Adrenal gland (tissue), 19 donors: Measurements from ENCODE around the gene LGALS9B. TPM values are rescaled to one million over a fixed set of nuclear protein-coding genes. Genes with fewer than 3 reads are reported as not detected.
A peak's percentile ranks its signal among the peaks of the same experiment; 100 is the strongest.
"Not testable (repeated sequence)": the region's sequence is repeated elsewhere in the genome, so short reads cannot be mapped to it uniquely, and the experiment has no call there.

Experiments
- DNase-seq, 7 donors: peaks; one replicate each; pipeline ENCODE4 v3.0.0-alpha.2; 2019 to 2020
- H3K27ac ChIP-seq, 5 donors: fragments of 200-600 bp; sonication (generic) in 4 of 5; 1 replicate in 3 of 5; 2 replicates in 2 of 5; pipeline versions ENCODE4 v1.5.1 to v1.8.0; 2016 to 2020; ENCODE audit warnings: mild to moderate bottlenecking in 1 of 5
- H3K27me3 ChIP-seq: fragments of 200-600 bp; 2 replicates; pipeline ENCODE4 v1.8.0; 2021
- H3K36me3 ChIP-seq, 2 donors: fragments of 200-600 bp; replicated peaks in 1 of 2; 1 replicate in 1 of 2; 2 replicates in 1 of 2; pipeline versions ENCODE4 v1.5.1 to v1.8.0; 2018 to 2022
- H3K4me1 ChIP-seq, 2 donors: fragments of 200-600 bp; replicated peaks in 1 of 2; 1 replicate in 1 of 2; 2 replicates in 1 of 2; pipeline versions ENCODE4 v1.5.1 to v1.8.0; 2018 to 2021
- H3K4me3 ChIP-seq, 4 donors: fragments of 200-600 bp; sonication (generic) in 3 of 4; one replicate each; pipeline ENCODE4 v1.5.1; 2016 to 2018
- H3K9me3 ChIP-seq, 3 donors: fragments of 200-600 bp; sonication (generic) in 1 of 3; replicated peaks in 1 of 3; 1 replicate in 2 of 3; 2 replicates in 1 of 3; pipeline versions ENCODE4 v1.5.1 to v1.8.0; 2016 to 2021
- WGBS, 4 donors: extraction: QIAGEN DNeasy Blood & Tissue Kit in 2 of 4; methylation state at CpG; one replicate each; pipeline versions ENCODE4 v1.1.5 to v1.1.7; 2013 to 2017; 5-methylcytosine and 5-hydroxymethylcytosine counted together
- intact Hi-C, 2 donors: fragments of 100-400 bp; cut with DNase I; formaldehyde crosslinking; loops; one replicate each; pipeline versions ENCODE4 v1.14.1 to v1.15.0; 2022 to 2023
- long read RNA-seq, 10 donors: library from polyadenylated mRNA in 3 of 10; unstranded in 2 of 10; stranded (forward) in 1 of 10; transcript quantifications; one replicate each; pipeline ENCODE4 v2.0.0 and lab custom pipeline, GENCODE V29; 2021 to 2026
- polyA plus RNA-seq, 3 donors: library from polyadenylated mRNA; stranded (reverse); fragments of 200-250 nt in 2 of 3; fragments of 350-450 nt in 1 of 3; fragmentation: Illumina TruSeq in 1 of 3; extraction: RNeasy Lipid Tissue Mini Kit (QIAGEN cat#74804) in 1 of 3; gene quantifications; one replicate each; pipeline ENCODE4 v1.2.3, GENCODE V29; 2013 to 2014
- total RNA-seq, 9 donors: library from RNA; depleted of rRNA in 4 of 9; stranded (reverse); fragments of >200 nt in 4 of 9; fragments of 120-200 nt in 1 of 9; fragmentation: NEBNext Ultra II Directional in 1 of 9; extraction: Animal tissue kit (Norgen Biotek cat#: 25700) in 1 of 9; gene quantifications; one replicate each; pipeline versions ENCODE4 v1.1.0 to v1.2.4, GENCODE V29; 2013 to 2023
- donor health status: healthy with polysubstance abuse.
- donor health status: Bipolar disorder and iron deficiency.
- donor health status: DM: yes; HTN: yes; CAD: no.
- donor health status: DM: no; HTN: no; CAD: no.
- donor health status: DM: no; HTN: no; CAD: no.
- donor health status: DM: yes; HTN: yes; CAD: no.

The LGALS9B gene
- total RNA-seq = not detected
- under 1 TPM in 1 of 3 donors, not detected in 2; 0.10 TPM for polyA plus RNA-seq
- long read RNA-seq, donor 1 = 0 reads
- long read RNA-seq, donor 2 = 0 reads
- long read RNA-seq, donor 3 = 0 reads
- long read RNA-seq, donor 4 = 0 reads
- long read RNA-seq, donor 5 = 0 reads
- long read RNA-seq, donor 6 = 0 reads
- long read RNA-seq, donor 7 = 0 reads
- long read RNA-seq, donor 8 = 0 reads
- long read RNA-seq, donor 9 = 0 reads
- long read RNA-seq, donor 10 = 0 reads

DNA sequence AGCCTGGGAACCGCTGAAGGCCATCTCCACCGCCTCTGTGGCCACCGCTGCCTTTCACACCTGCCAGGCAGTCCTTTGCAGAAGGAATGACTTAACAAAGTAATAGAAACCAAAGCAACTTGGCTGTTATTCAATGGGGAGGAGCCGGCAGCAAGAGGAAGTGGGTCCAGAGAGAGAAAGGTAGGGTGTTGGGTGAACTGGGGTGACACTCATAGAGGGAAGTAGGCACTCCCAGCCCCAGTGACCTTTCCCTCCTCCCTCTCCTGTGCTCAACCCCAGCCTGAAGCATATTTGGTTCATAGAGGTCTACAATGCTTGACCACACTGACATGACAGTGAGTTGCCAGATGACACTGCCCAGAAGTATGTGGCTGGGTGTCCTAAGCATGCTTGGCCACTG is at the start of gene LGALS9B:
Gene LGALS9B (minus strand): TSS at position 93 of the 400 bp plus-strand sequence. CDS start 69 bp downstream, at position 24.
- H3K36me3 ChIP-seq, intact Hi-C loops, H3K4me1 ChIP-seq, H3K9me3 ChIP-seq, H3K27me3 ChIP-seq, H3K4me3 ChIP-seq, H3K27ac ChIP-seq, DNase-seq: not testable (repeated sequence)
- no CpG with 5 or more reads among the region's 4 CpGs for WGBS, 4 donors

DNA sequence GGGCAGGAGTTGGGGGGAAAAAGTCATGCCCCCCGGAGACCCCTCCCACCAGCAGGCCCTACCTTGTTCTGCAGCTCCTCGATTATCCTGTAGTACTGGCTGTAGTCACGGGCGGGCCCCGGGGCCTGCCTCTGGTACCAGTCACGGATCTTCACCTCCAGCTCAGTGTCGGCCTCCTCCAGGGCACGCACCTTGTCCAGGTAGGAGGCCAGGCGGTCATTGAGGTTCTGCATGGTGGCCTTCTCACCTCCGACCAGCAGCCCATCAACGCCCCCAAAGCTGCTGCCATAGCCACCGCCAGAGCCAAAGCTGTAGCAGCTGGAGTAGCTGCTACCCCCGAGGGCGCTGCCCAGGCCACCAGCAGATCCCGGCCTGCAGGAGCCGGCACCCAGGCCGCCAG is 49.6 kb upstream of the LGALS9B start:
- WGBS, 4 donors = 88 to 97% (median 88%) methylated on average over 6 to 11 of the region's 17 CpGs; no CpG with 5 or more reads in 1 of the 4 donors
- DNase-seq, intact Hi-C loops: not testable (repeated sequence)

DNA sequence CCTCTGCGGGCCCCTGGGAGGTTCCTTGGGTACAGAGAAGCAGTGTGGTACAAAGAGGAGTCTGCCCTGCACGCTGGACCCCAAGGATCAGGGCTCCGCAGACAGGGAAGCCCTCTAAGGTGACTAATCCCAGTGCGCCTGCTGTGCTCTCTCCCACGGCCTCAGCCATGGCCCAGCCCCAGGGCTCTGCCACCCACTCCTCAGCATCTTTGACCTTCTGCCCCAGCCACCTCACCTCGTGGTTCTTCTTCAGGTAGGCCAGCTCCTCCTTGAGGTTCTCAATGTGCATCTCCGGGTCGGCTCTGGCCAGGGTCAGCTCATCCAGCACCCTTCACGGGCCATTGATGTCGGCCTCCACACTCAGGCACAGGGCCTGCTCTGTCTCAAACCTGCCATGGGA is 47.8 kb upstream of the LGALS9B start:
- DNase-seq, H3K27me3 ChIP-seq, H3K4me3 ChIP-seq, intact Hi-C loops, H3K36me3 ChIP-seq, H3K27ac ChIP-seq, H3K4me1 ChIP-seq, H3K9me3 ChIP-seq: not testable (repeated sequence)
- WGBS, 4 donors = 84 to 98% (median 92%) methylated on average over 8 to 9 of the region's 10 CpGs

More for the DNA sequence above, 49.6 kb upstream of the LGALS9B start:
- not testable (repeated sequence) for H3K27me3 ChIP-seq, H3K4me1 ChIP-seq, H3K4me3 ChIP-seq, H3K9me3 ChIP-seq, H3K36me3 ChIP-seq, H3K27ac ChIP-seq

DNA sequence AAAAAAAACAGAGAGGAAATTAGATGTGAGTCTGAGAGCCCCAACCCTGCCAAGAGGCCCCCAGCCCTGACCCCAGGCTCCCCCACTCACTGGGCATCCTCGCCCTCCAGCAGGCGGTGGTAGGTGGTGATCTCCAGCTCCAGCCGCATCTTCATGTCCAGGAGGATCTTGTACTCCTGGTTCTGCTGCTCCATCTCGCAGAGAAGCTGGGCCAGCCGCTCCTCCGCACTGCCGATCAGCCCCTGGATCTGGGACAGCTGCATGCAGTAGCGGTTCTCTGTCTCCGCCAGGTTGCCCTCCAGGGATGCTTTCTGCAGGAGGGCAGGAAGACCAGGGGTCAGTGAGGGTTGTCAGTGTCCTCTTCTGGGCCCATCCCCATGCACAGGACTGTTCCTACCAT is 46.2 kb upstream of the LGALS9B start:
- intact Hi-C loops, H3K4me3 ChIP-seq, H3K27ac ChIP-seq, H3K27me3 ChIP-seq, H3K36me3 ChIP-seq, DNase-seq, H3K4me1 ChIP-seq, H3K9me3 ChIP-seq: not testable (repeated sequence)
- 94% methylated on average over 2 of the region's 9 CpGs; no CpG with 5 or more reads in 3 of the 4 donors for WGBS, 4 donors

DNA sequence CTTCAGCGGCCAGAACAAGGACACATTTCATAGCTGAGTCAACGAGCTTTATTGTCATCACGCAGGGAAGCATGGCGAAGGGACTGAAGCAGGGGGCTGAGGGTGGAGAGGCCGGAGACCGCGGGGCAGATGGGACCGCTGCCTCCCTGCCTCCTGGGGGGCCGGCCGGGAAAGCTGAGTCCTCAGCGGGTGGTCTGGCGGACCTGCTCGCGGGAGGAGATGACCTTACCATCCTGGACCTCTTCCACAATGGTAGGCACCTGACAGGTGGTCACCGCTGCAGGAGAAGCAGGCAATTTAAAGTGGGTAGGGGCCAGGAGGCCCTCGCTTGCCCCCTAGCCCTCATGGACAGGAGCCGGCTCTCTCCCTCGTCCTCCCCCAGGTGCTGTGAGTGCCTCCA is 45.0 kb upstream of the LGALS9B start:
- H3K36me3 ChIP-seq = not testable (repeated sequence)
- no CpG with 5 or more reads among the region's 18 CpGs for WGBS, 4 donors

DNA sequence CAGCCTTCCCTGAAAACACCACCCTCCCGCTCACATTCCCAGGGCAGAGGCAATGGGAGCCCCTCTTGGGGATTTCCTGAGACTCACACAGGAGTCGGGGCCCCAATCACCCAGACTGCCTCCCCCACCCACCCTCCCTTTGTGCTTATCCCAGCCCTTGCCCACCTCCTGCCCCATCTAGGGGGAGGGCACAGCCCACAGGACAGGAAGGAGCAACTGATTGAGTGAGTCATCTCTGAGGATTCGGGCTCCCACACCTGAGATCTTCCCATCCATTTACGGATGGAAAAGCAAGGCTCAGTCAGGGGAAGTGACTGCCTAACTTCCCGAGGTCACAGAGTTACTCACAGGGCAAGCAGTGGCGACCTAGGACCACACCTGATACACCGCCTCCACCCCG is 44.4 kb upstream of the LGALS9B start:
- H3K9me3 ChIP-seq, DNase-seq, H3K4me1 ChIP-seq, intact Hi-C loops, H3K27ac ChIP-seq, H3K4me3 ChIP-seq, H3K27me3 ChIP-seq, H3K36me3 ChIP-seq: not testable (repeated sequence)
- WGBS, 4 donors = no CpG with 5 or more reads among the region's 8 CpGs

More for the DNA sequence above, 45.0 kb upstream of the LGALS9B start:
- H3K4me3 ChIP-seq, intact Hi-C loops, H3K4me1 ChIP-seq, H3K9me3 ChIP-seq, H3K27ac ChIP-seq, H3K27me3 ChIP-seq, DNase-seq: not testable (repeated sequence)

DNA sequence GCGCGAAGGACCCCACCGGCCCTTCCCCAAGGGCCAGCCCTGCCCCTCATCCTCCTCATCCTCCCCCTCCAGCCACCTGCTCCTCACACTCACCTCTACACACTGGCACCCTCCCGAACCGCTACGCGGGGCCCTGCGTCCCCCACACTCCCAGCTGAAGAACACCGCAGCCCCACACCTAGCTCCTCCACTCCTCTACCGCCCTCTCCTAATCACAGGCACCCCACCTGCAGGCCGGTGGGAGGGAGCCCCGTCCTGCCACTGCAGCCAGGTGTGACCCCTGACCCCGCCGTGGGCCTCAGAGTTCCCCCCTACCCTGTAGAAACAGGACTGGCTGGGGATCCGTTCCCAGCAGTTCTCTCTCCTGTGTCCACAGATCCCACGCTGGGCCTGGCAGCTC is 38.0 kb upstream of the LGALS9B start:
- 60 to 90% (median 73%) methylated on average over 3 to 7 of the region's 16 CpGs; no CpG with 5 or more reads in 1 of the 4 donors for WGBS, 4 donors
- H3K4me3 ChIP-seq, intact Hi-C loops, H3K4me1 ChIP-seq, H3K27me3 ChIP-seq, H3K36me3 ChIP-seq, H3K9me3 ChIP-seq, DNase-seq, H3K27ac ChIP-seq: not testable (repeated sequence)

DNA sequence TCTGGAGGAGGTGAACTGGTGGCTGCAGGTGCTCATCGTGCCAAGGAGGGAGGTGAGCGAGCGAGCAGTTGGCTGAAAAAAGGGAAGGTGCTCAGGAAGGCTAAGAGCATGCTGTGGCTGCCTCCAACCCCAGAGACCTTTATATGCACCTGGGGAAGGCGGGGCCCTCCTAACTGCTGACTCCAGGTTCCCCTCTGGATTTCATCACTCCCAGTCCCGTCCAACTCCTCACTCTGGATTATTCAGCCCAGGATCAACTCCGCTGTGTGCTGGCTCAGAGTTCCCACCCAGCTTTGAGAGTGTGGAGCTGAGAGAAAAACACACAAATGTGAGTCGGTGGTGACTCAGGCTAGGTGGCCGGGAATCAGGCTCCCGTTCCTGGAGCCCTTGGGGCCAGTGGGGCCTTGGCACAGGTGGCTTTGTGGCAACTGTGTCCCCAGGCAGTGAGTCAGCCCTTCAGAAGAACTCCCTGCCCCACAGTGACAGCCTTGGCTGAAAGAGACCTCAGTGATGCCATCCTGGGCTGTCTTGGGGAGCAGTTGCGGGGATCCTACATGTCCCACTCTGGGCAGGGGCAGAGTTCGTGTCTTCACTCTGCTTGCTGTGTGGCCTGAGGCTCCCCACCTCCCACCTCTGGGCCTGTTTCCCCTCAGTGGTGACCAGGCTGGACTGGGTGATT is 37.2 kb upstream of the LGALS9B start:
- DNase-seq = peak in 1 of 7 donors; percentile 5
- H3K4me3 ChIP-seq, H3K9me3 ChIP-seq, H3K4me1 ChIP-seq, H3K27ac ChIP-seq, H3K27me3 ChIP-seq, intact Hi-C loops, H3K36me3 ChIP-seq: not testable (repeated sequence)
- 100% methylated on average over 2 of the region's 11 CpGs; no CpG with 5 or more reads in 3 of the 4 donors for WGBS, 4 donors

DNA sequence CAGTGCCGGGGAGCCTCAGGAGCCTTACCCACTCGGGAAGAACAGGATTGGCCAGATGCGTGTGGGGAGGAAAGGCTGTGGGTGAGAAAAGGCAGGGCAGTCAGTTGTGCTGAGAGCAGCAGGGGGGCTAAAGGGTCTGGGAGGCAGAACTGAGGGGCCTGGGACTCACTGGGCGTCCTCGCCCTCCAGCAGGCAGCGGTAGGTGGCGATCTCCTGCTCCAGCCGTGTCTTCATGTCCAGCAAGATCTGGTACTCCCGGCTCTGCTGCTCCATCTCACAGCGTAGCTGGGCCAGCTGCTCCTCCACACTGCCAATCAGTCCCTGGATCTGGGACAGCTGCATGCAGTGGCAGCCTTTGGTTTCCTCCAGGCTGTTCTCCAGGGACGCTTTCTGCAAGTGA is 34.6 kb upstream of the LGALS9B start:
- 25 to 55% (median 49%) methylated on average over 2 to 9 of the region's 11 CpGs for WGBS, 4 donors
- H3K27me3 ChIP-seq, H3K4me3 ChIP-seq, H3K9me3 ChIP-seq, DNase-seq, H3K27ac ChIP-seq, H3K4me1 ChIP-seq, intact Hi-C loops, H3K36me3 ChIP-seq: not testable (repeated sequence)

DNA sequence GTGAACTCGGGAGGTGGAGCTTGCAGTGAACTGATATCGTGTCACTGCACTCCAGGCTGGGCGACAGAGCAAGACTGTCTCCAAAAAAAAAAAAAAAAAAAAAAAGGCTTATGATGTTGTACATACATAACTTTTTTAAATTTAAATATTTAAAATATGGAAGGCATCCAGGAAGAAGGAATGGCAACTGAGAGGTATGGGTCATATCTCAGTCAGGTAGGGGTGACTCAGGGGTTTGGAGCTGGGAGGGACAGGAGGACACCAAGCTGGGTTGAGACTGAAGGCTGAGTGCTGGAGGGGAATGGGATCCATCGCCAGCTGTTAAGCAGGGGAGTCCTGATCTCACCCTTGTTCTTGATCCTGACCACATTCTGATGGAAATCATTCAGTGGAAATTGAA is 33.0 kb upstream of the LGALS9B start:
- DNase-seq, intact Hi-C loops, H3K9me3 ChIP-seq, H3K36me3 ChIP-seq, H3K27ac ChIP-seq, H3K4me3 ChIP-seq, H3K4me1 ChIP-seq, H3K27me3 ChIP-seq: not testable (repeated sequence)
- WGBS, 4 donors = 69 to 74% (median 73%) methylated on average over 4 of the region's 4 CpGs

DNA sequence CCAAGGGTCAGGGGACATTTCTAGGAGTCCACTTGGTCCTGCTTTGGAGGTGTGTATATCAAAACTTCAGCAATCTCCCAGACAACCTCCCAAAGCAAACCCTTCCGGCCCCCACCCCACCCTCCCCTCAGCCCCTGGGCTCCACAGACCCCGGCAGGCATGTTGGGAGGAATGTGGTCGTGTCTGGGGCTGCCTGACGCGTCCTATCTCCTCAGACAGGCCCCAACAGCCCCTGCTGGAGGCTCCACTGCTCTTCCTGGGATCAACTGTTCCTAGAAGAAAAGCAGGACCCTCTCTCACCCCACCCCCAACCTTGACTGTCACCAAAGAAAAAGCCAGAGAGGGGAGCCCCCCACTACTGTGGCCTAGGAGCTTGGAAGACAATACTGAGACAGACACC is 28.1 kb upstream of the LGALS9B start:
- DNase-seq, H3K27ac ChIP-seq, H3K36me3 ChIP-seq, H3K4me3 ChIP-seq, H3K27me3 ChIP-seq, intact Hi-C loops, H3K9me3 ChIP-seq, H3K4me1 ChIP-seq: not testable (repeated sequence)
- 54 to 69% methylated on average over 2 to 5 of the region's 5 CpGs; no CpG with 5 or more reads in 2 of the 4 donors for WGBS, 4 donors
